DOHH2 (cell line): ENCODE results near the gene ARNT2.

Experiments used
- H3F3A ChIP-seq: fragments of 200-600 bp; sonication (generic), shearing (Covaris generic); 2 replicates; pipeline ENCODE4 v1.6.0; 2016; ENCODE audit warnings: antibody characterized with exemption, mild to moderate bottlenecking; ENCODE audit not compliant: control insufficient read depth, insufficient read depth
- H3K27ac ChIP-seq: fragments of 200-600 bp; sonication (generic); 2 replicates; pipeline ENCODE4 v1.5.1; 2014; ENCODE audit warnings: low read depth, mild to moderate bottlenecking, low read length, moderate library complexity
- H3K27me3 ChIP-seq: fragments of 200-600 bp; sonication (generic); 2 replicates; pipeline ENCODE4 v1.6.1; 2014; ENCODE audit warnings: mild to moderate bottlenecking, low read length, mixed read lengths; ENCODE audit not compliant: control insufficient read depth
- H3K36me3 ChIP-seq: fragments of 200-600 bp; sonication (generic); 2 replicates; pipeline ENCODE4 v1.6.1; 2014; ENCODE audit warnings: mild to moderate bottlenecking, low read length, moderate library complexity, mixed read lengths; ENCODE audit not compliant: control insufficient read depth
- H3K4me1 ChIP-seq: fragments of 200-600 bp; sonication (generic); 2 replicates; pipeline ENCODE4 v1.6.1; 2014; ENCODE audit warnings: mild to moderate bottlenecking, low read length, mixed read lengths; ENCODE audit not compliant: control insufficient read depth
- H3K4me2 ChIP-seq: fragments of 200-600 bp; sonication (generic); 2 replicates; pipeline ENCODE4 v1.6.0; 2014; ENCODE audit warnings: mild to moderate bottlenecking, low read length, moderate library complexity
- H3K4me3 ChIP-seq: fragments of 200-600 bp; sonication (generic); 2 replicates; pipeline ENCODE4 v1.5.1; 2014; ENCODE audit warnings: mild to moderate bottlenecking, low read length, mixed read lengths
- H3K79me2 ChIP-seq: fragments of 200-600 bp; sonication (generic); 2 replicates; pipeline ENCODE4 v1.6.1; 2014; ENCODE audit warnings: mild to moderate bottlenecking, low read length, mixed read lengths; ENCODE audit not compliant: control insufficient read depth
- H3K9me2 ChIP-seq: fragments of 200-600 bp; sonication (generic); replicated peaks from 2 replicates; pipeline ENCODE4 v1.6.1; 2014; ENCODE audit warnings: mild to moderate bottlenecking, low read length, mixed read lengths; ENCODE audit not compliant: control insufficient read depth
- H3K9me3 ChIP-seq: fragments of 200-600 bp; sonication (generic); 2 replicates; pipeline ENCODE4 v1.6.1; 2014; ENCODE audit warnings: antibody characterized with exemption, low read length, mixed read lengths; ENCODE audit not compliant: control insufficient read depth, insufficient read depth
- H4K20me1 ChIP-seq: fragments of 200-600 bp; sonication (generic); 2 replicates; pipeline ENCODE4 v1.6.0; 2014; ENCODE audit warnings: low read depth, mild to moderate bottlenecking, antibody characterized with exemption, low read length, moderate library complexity; ENCODE audit not compliant: control insufficient read depth, insufficient read depth
- EZH2phosphoT487 ChIP-seq: fragments of 200-600 bp; sonication (generic); IDR thresholded peaks from 2 replicates; pipeline ENCODE4 v1.6.1; 2017; ENCODE audit warnings: borderline replicate concordance, mild to moderate bottlenecking, antibody characterized with exemption, low read length, moderate library complexity, mixed read lengths
- TF ChIP-seq, protein P1 (sequence below): fragments of 200-600 bp; sonication (generic); IDR thresholded peaks from one replicate; pipeline ENCODE4 v1.5.1; 2014; ENCODE audit warnings: antibody characterized with exemption, mild to moderate bottlenecking, low read depth, low read length; ENCODE audit not compliant: poor library complexity, severe bottlenecking

ARNT2 gene

GRCh38 chr15:80576519-80577090, 172.4 kb downstream of the ARNT2 start:
- Histone ChIP-seq H3K27me3 (no peaks in the 10 kb centered on the region), H3K79me2 (no peaks in the 10 kb centered on the region), H3K27ac (no peak overlapping the region), H3K9me3 (no peaks in the 10 kb centered on the region), H3K4me1 (no peaks in the 10 kb centered on the region), H4K20me1 (no peaks in the 10 kb centered on the region), H3K4me2 (no peak overlapping the region), H3K4me3 (no peak overlapping the region), H3K9me2 (no peaks in the 10 kb centered on the region), H3F3A (no peaks in the 10 kb centered on the region), H3K36me3 (no peaks in the 10 kb centered on the region)
- no peak for TF ChIP-seq EZH2phosphoT487
- TF ChIP-seq, protein P1, sequence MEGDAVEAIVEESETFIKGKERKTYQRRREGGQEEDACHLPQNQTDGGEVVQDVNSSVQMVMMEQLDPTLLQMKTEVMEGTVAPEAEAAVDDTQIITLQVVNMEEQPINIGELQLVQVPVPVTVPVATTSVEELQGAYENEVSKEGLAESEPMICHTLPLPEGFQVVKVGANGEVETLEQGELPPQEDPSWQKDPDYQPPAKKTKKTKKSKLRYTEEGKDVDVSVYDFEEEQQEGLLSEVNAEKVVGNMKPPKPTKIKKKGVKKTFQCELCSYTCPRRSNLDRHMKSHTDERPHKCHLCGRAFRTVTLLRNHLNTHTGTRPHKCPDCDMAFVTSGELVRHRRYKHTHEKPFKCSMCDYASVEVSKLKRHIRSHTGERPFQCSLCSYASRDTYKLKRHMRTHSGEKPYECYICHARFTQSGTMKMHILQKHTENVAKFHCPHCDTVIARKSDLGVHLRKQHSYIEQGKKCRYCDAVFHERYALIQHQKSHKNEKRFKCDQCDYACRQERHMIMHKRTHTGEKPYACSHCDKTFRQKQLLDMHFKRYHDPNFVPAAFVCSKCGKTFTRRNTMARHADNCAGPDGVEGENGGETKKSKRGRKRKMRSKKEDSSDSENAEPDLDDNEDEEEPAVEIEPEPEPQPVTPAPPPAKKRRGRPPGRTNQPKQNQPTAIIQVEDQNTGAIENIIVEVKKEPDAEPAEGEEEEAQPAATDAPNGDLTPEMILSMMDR = no peak

DNA sequence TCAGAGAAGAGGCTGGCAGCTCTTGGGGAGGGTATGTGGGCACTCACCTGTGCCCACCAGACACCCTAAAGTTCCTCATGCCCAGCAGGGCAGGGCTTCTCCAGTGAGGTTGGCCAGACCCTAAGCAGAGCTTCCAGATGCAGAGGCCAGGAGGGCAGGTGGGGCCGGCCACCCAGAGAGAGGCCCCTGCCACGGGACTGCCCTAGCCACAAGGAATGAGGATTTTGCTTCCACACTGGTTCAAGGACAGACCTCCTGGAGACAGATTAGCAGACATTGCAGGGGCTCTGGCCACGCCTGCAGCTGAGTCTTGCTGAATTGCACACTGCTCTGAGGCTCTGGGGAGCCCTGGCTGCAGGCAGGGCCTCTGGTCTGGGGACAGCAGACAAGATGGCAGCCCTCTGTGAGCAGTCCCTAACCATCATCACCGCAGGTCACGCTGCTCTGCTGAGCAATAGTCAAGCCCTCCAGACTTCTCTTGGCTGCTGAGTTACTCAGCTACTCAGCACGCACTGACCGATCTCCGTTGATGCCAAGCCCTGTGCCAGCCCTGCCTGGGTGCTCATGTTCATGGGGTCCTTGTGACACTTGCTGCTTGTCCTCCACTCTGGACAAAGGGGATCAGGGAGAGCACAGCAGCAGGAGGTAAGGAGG, 173.5 kb downstream of the ARNT2 start:
- TF ChIP-seq, protein P1 = no peak
- TF ChIP-seq EZH2phosphoT487 = no peak
- no peaks in the 10 kb centered on the region for H3K9me3 ChIP-seq
- H3K36me3 ChIP-seq = no peaks in the 10 kb centered on the region
- no peaks in the 10 kb centered on the region for H3K79me2 ChIP-seq
- no peak overlapping the region for H3K4me2 ChIP-seq
- H3K9me2 ChIP-seq = no peaks in the 10 kb centered on the region
- no peaks in the 10 kb centered on the region for H4K20me1 ChIP-seq
- H3K4me3 ChIP-seq = no peak overlapping the region
- H3K27ac ChIP-seq = no peak overlapping the region
- no peaks in the 10 kb centered on the region for H3F3A ChIP-seq
- H3K4me1 ChIP-seq = no peaks in the 10 kb centered on the region
- H3K27me3 ChIP-seq = no peaks in the 10 kb centered on the region

DNA sequence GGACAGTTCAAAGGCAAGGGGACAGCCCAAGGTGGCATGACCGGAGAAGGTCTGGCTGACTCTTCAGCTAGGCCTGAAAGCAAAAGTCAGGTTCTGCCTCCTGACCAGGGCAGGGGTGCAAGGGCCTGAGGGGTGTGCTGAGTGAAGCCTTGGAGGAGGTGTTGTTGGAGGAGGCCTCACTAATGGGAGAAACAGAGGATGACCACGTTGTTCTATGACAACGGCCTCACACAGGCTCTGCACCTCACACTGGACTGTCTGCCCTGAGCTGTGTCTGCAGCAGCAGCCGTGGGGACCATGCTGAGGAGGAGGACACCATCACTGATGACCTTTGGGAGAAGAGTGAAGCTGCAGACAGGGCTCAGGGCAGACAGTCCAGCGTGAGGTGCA, 174.0 kb downstream of the ARNT2 start:
- no peak overlapping the region for H3K27ac ChIP-seq
- H3K4me3 ChIP-seq = no peak overlapping the region
- no peak overlapping the region for H3K4me2 ChIP-seq
- H4K20me1 ChIP-seq = no peaks in the 10 kb centered on the region
- no peaks in the 10 kb centered on the region for H3K9me2 ChIP-seq
- no peaks in the 10 kb centered on the region for H3K36me3 ChIP-seq
- no peaks in the 10 kb centered on the region for H3F3A ChIP-seq
- TF ChIP-seq, protein P1 = no peak
- no peak for TF ChIP-seq EZH2phosphoT487
- H3K27me3 ChIP-seq = no peaks in the 10 kb centered on the region
- H3K4me1 ChIP-seq = no peaks in the 10 kb centered on the region
- no peaks in the 10 kb centered on the region for H3K79me2 ChIP-seq
- no peaks in the 10 kb centered on the region for H3K9me3 ChIP-seq
